ENCODE data around the gene SCTR. TPM values are rescaled to one million over a fixed set of nuclear protein-coding genes. Genes with fewer than 3 reads are reported as not detected.

The SCTR gene
- total and polyA plus RNA-seq, 11 donors, result 0.28 to 2.2 (median 0.44) TPM; not detected in 2

- no peaks in the 10 kb centered on the region for H3K4me1 ChIP-seq
- no peak for TF ChIP-seq CTCF (IDR thresholded peaks at IDR 0.05)
- TF ChIP-seq POLR2A (IDR thresholded peaks at IDR 0.05), result no peak
- H3K4me3 ChIP-seq, result no peak overlapping the region
- WGBS, 4 donors, result 76 to 92% (median 86%) methylated on average over 3 to 4 of the region's 4 CpGs
- no peaks in the 10 kb centered on the region for H3K27me3 ChIP-seq
- no peaks in the 10 kb centered on the region for H3K36me3 ChIP-seq
- H3K9me3 ChIP-seq, result no peaks in the 10 kb centered on the region
- intact Hi-C loops (cut with DNase I), result no loop called here
- no peak for DNase-seq
- no peak overlapping the region for H3K27ac ChIP-seq
- ATAC-seq, result no peak
Observed at GRCh38 chr2:119440873-119441272, 83.4 kb downstream of the SCTR start.

GRCh38 chr2:119440501-119440870, 83.8 kb downstream of the SCTR start:
- no peak for ATAC-seq
- Histone ChIP-seq H3K4me1 (no peaks in the 10 kb centered on the region), H3K27me3 (no peaks in the 10 kb centered on the region), H3K4me3 (no peak overlapping the region), H3K9me3 (no peaks in the 10 kb centered on the region), H3K36me3 (no peaks in the 10 kb centered on the region), H3K27ac (no peak overlapping the region)
- WGBS, 4 donors, result 14 to 49% (median 40%) methylated on average over 1 of the region's 1 CpG
- TF ChIP-seq CTCF (IDR thresholded peaks at IDR 0.05) (no peak), POLR2A (IDR thresholded peaks at IDR 0.05) (no peak)
- intact Hi-C loops (cut with DNase I), result no loop called here
- no peak for DNase-seq

DNA sequence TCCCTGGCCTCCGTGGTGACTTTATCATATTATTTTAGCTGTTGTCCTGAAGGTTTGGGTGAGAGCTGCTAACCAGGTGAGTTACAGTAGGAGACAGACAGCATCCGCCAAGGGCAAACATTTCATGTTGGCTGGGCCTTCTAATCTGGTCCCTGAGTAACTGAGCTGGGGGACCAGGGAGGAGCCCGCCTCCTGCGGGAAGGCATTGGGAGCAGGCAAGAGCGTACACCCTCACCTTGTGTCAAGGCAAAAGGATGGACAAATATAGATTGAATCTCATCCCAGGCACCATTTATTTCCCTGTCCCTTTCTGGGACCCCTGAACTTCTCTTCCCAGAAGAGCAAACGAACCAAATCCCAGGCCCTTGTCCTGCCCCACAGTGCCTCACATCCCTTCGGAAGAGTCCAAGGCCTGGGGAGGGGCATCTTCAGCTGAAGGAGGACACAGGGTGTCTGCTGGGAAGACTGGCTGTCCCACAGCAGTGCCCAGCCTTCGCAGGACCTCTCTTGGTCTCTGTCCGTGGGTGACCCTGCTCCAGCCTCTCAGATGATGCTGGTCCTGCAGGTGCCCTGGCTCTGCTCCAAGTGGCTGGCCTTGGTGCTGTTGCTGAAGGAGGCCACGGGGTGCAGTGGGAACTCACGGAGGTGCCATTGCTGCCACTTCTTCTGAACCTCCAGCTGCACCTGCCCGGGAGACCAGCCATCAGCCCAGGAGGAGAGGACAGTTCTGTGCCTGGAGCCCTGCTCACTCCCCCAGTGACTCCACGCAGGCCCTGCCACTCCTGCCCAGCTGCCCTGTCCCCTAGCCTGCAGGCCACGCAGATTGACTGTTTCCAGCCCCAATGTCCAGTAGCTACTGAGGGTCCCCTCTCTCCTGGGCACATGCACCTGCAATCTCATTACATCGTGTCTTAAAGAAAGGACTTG, 84.4 kb downstream of the SCTR start:
- no peaks in the 10 kb centered on the region for H3K4me1 ChIP-seq
- no peak overlapping the region for H3K27ac ChIP-seq
- 81 to 90% (median 87%) methylated on average over 11 to 15 of the region's 15 CpGs for WGBS, 4 donors
- intact Hi-C loops (cut with DNase I), result no loop called here
- H3K27me3 ChIP-seq, result no peaks in the 10 kb centered on the region
- H3K4me3 ChIP-seq, result no peak overlapping the region
- ATAC-seq, result no peak
- DNase-seq, result no peak
- TF ChIP-seq POLR2A (IDR thresholded peaks at IDR 0.05) (no peak), CTCF (IDR thresholded peaks at IDR 0.05) (no peak)
- no peaks in the 10 kb centered on the region for H3K9me3 ChIP-seq
- no peaks in the 10 kb centered on the region for H3K36me3 ChIP-seq

DNA sequence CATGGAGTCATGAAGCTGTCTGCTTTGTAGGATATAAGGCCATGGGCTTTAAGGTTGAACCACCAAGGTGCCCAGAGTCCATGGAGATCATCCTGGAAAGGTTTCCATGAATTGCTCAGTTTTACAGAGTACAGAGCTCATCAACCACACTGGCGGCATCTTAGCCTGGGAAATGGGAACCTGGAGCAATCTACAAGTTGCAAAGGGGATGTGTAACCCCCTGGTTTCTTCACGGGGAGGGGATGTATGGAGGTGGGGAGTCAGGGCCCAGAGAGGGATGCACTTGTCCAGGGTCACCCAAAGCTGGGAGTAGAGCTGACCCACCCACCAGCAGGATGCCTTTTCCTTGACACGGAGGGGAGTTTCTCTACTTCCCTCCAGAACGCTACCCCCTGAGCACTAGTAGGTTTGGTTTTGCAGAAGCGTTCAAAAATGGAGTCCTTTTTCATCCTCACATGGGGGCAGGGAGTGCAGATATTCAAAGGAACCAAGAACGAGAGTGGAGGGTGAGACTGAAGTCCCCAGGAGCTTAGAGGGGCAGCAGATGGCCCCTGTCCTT, 85.5 kb downstream of the SCTR start:
- intact Hi-C loops (cut with DNase I), result no loop called here

More for the DNA sequence above, 85.5 kb downstream of the SCTR start:
- 85 to 92% (median 91%) methylated on average over 6 of the region's 6 CpGs for WGBS, 4 donors
- ATAC-seq, result no peak
- TF ChIP-seq CTCF (IDR thresholded peaks at IDR 0.05) (no peak), POLR2A (IDR thresholded peaks at IDR 0.05) (no peak)
- Histone ChIP-seq H3K36me3 (no peaks in the 10 kb centered on the region), H3K4me3 (no peak overlapping the region), H3K4me1 (no peaks in the 10 kb centered on the region), H3K27me3 (no peaks in the 10 kb centered on the region), H3K9me3 (no peaks in the 10 kb centered on the region), H3K27ac (no peak overlapping the region)
- no peak for DNase-seq

Measured in heart left ventricle (tissue), 16 donors.